Hepatocyte (in vitro differentiated cells): ENCODE results near the gene ZNF561.

ENCODE experiments used
- EZH2 ChIP-seq: fragments of 200-600 bp; sonication (generic); IDR thresholded peaks from 2 replicates; pipeline ENCODE4 v1.6.1; 2016; ENCODE audit warnings: antibody characterized with exemption, mild to moderate bottlenecking, borderline replicate concordance
- EZH2phosphoT487 ChIP-seq: fragments of 200-600 bp; sonication (generic); IDR thresholded peaks from one replicate; pipeline ENCODE4 v1.6.1; 2018; ENCODE audit warnings: antibody characterized with exemption, mild to moderate bottlenecking, low read depth, moderate library complexity; ENCODE audit not compliant: unreplicated experiment, severe bottlenecking
- TF ChIP-seq, protein P1 (sequence below): fragments of 200-600 bp; sonication (generic); IDR thresholded peaks from 2 replicates; pipeline ENCODE4 v1.5.1; 2016; ENCODE audit warnings: antibody characterized with exemption, mild to moderate bottlenecking; ENCODE audit not compliant: poor library complexity

DNA sequence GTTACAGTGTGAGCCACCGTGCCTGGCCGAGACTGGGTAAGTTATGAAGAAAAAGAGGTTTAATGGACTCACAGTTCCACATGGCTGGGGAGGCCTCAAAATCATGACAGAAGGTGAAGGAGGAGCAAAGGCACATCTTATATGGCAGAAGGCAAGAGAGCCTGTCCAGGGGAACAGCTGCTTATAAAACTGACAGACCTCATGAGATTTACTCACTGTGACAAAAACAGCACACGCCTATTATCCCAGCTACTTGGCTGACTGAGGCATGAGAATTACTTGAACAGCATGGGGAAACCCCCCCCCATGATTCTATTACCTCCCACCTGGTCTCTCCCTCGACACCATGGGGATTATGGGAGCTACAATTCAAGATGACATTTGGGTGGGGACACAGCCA is 23.4 kb upstream of the ZNF561 start:
- no peak for TF ChIP-seq EZH2
- TF ChIP-seq EZH2phosphoT487, result no peak
- TF ChIP-seq, protein P1, sequence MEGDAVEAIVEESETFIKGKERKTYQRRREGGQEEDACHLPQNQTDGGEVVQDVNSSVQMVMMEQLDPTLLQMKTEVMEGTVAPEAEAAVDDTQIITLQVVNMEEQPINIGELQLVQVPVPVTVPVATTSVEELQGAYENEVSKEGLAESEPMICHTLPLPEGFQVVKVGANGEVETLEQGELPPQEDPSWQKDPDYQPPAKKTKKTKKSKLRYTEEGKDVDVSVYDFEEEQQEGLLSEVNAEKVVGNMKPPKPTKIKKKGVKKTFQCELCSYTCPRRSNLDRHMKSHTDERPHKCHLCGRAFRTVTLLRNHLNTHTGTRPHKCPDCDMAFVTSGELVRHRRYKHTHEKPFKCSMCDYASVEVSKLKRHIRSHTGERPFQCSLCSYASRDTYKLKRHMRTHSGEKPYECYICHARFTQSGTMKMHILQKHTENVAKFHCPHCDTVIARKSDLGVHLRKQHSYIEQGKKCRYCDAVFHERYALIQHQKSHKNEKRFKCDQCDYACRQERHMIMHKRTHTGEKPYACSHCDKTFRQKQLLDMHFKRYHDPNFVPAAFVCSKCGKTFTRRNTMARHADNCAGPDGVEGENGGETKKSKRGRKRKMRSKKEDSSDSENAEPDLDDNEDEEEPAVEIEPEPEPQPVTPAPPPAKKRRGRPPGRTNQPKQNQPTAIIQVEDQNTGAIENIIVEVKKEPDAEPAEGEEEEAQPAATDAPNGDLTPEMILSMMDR, result no peak
